Hematopoietic multipotent progenitor cell (in vitro differentiated cells): ENCODE results near the gene DNAJC1. TPM values are rescaled to one million over a fixed set of nuclear protein-coding genes. Genes with fewer than 3 reads are reported as not detected.

Experiments
- DNase-seq, 3 donors: peaks; one replicate each; pipeline ENCODE4 v3.0.0-alpha.2; 2011 to 2015; ENCODE audit warnings: low read depth in 2 of 3, low spot score in 2 of 3
- total RNA-seq: library from RNA; depleted of rRNA; stranded (reverse); fragments of >200 nt; gene quantifications from one replicate; pipeline ENCODE4 v1.2.3, GENCODE V29; 2012

Gene DNAJC1
- total RNA-seq, 1 donor: 133 TPM

DNA sequence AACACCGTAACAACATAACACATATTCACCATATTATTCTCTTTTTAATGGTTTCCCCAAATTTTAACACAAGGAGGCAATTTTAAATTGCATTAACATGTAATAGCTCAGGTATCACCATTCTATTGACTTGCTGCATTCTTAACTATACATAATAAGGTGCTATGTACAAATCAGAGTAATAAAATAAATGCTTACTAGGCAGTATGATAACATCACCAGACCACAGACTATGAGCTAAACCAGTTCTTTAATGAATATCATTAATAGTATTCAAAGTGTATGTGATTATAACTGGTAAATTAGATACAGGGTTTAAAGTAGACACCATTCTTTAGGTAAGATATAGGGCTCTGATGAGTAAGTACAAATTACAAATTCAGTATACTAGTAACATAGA is 226.6 kb downstream of the DNAJC1 start:
- DNase-seq: no peak

DNA sequence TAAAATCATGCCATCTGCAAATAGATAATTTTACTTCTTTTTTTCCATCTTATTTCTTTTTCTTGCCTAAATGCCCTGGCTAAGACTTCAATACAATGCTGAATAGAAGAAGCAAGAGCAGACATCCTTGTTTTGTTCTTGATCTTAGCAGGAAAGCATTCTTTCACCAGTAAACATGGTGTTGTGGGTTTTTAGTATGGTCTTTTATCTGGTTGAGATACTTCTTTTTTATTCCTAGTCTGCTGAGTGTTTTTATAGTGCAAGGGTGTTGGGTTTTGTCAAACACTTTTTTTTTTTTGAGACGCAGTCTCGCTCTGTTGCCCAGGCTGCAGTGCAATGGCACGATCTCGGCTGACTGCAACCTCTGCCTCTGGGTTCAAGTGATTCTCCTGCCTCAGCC is 232.3 kb downstream of the DNAJC1 start:
- DNase-seq: no peak

- no peak for DNase-seq
These were observed 234.5 kb downstream of the DNAJC1 start for GRCh38 chr10:21769041-21769440.

- DNase-seq: no peak
These were observed 238.9 kb downstream of the DNAJC1 start for GRCh38 chr10:21764466-21765189.

GRCh38 chr10:21760332-21760731 is 243.2 kb downstream of the DNAJC1 start:
- no peak for DNase-seq

DNA sequence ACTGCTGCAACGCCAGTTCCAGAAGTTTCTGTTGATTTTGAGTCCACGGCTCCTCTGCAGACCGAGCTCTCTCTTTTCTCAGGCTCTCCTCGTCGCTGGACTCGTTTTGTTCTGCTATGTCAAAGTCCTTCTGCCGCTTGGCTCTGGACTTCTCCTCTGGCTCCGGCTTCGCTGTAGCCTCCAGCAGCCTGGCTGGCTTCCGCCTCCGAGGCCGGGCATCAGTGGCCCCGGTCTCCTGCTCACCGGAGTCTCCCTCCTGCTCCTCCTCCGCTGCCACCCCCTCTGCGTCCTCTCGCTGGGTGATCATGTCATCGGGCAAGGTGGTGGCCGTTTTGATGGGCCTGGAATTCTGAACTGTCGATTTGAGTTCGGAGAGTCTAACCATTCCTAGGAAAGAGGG is 244.3 kb downstream of the DNAJC1 start:
- DNase-seq: no peak

- no peak for DNase-seq
These were observed 244.8 kb downstream of the DNAJC1 start for GRCh38 chr10:21758696-21759095.

GRCh38 chr10:21758239-21758638 is 245.3 kb downstream of the DNAJC1 start:
- DNase-seq: no peak

- DNase-seq: no peak
These were observed 246.2 kb downstream of the DNAJC1 start for GRCh38 chr10:21757185-21757901.

- DNase-seq: no peak
These were observed 246.8 kb downstream of the DNAJC1 start for GRCh38 chr10:21756707-21757106.

DNA sequence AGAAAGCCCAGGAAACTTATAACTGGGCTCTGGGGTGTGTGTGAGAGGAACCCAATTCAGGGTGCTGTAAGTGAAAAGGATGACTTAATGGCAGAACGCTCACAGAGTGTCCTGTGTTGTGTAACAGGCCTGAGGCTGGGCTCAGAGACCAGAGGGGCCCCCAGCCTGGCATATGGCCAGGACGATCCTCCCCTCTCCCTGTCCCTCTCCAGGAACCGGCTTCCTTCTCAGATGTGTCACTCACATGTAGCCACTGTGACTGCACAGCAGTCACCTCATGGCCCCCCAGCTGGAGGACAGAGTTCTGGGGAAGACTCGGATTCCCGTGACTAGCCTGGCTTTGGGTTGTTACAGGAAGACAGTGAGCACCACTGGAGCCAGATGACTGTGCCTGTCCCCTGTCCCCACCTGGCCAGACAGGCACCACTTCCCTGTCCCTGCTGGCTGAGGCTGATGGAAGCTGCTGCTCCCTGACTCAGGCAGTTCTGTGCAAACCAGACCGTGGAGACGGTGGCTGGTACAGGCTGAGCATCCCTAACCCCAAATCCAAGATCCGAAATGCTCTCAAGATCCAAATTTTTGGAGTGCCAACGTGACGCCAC is 249.0 kb downstream of the DNAJC1 start:
- no peak for DNase-seq

GRCh38 chr10:21753497-21754270 is 249.8 kb downstream of the DNAJC1 start:
- no peak for DNase-seq

GRCh38 chr10:21751341-21752310 is 251.9 kb downstream of the DNAJC1 start:
- no peak for DNase-seq

DNA sequence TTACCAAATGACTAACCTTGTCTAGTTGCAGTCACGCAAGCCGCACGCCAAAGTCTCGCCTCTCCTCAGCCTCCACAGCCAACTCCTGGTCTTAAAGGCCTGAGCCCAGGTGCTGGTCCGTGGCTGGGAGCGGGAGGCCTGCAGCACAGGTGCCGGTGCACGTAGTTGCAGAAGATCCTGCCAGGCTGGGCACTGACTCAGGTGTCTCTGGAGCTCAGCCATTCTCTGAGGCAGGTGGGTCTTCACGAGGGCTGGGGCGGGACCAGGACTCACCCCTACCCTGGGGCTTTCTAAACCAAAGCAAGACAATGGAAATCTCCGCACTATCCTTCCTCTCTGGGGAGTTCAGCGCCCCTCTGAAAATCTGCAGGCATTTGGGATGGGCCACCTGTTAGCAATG is 253.1 kb downstream of the DNAJC1 start:
- no peak for DNase-seq

DNA sequence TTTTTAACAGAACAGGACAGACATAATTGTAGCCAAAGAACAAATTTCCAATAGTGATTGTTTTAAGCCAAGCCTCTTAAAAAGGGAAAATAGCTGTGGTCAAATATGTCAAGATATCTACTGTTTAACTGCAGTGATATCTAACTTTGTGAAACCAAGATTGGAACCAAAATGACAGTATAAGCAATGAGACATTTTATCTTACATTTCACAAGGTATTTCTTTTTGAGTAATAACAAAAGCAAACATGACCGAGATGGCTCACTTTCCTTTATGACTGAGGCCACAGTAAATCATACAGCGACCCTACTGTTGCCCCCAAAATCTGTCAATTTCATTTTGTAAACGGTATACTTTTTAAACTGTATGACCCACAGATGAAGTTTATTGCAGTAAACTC is 253.7 kb downstream of the DNAJC1 start:
- no peak for DNase-seq

DNA sequence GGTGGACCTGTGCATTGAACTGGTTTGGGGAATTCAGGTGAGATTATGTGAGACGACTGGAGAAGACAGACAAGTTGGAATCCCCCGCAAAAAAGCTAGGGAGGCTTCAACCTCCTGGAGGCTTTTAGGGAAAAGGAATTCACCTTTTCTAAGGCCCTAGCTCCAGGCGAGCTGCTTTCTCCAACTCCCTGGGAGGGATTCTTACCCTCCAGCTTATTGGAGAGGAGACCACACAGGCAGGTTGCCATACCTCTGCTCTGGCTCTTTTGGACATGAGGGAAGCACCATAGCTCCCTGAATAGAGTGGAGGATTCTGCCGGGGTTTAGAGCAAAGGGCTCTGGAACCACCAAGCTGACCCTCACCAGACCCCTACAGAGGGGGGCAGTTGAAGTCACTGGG is 255.7 kb downstream of the DNAJC1 start:
- no peak for DNase-seq

DNA sequence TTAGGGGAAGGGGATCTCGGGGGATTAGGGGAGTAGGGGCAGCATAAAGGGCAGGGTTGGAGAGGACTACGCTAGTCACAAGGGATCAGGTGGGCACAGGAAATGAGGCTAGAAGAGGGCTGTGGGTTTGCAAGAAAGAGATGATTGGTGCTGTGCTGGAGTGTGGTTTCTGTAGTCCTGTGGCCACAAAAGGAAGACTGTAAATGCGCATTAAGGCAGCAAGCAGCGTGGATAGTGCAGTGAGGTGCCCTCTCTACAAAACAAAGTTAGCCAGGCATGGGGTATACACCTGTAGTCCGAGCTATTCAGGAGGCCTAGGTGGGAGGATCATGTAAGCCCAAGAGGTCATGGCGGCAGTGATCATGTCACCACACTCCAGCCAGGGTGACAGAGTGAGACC is 257.4 kb downstream of the DNAJC1 start:
- DNase-seq: no peak

DNA sequence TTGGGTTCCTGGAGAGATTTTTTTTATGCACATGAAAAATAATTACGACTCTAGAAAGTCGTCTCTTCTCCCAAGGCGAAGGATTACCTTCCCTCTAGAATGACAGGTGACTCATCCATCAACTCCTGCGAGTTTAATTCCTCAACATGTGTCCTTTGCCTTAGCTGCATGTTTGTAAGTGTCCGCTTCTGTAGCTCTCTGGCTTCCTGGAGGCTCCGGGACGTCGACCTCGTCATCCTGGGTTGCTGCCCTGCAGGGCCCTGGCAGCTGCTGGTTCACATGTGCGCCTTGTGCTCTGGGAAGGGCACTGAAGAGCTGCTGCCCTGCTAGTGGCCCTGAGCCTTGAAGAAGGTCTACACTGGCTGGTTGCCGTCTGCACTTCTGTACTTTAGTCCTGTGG is 259.3 kb downstream of the DNAJC1 start:
- DNase-seq: no peak

DNA sequence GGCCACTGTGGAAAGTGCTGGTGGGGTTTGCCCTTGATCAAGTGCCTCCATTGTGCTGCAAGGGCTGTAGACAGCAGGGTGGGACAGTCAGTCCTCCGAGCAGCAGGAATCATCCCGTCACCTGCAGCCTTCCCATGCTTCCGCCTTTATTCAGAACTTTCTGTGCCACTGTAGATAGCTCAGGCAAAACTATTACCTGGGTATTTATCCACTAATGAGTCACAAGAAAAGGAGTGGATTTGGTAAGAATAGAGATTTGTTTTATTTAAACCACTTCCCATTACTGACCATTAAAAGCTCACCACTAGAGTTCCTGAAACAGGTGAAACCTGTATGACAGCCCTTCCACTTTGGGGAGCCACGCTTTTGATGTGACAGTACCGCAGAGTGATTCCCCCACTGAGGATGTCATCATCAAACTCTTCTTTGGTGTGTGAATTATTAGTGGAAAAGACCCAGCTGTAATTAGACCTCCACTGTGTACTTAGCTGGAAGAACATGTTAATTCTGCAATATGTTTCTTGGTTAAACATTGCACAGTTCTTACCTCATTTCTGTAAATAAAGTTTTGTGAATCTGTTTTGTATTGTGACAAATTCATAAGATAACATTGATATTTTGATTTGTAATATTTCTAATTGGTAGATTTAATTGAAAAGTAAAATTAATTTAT is 260.7 kb downstream of the DNAJC1 start:
- DNase-seq: no peak

DNA sequence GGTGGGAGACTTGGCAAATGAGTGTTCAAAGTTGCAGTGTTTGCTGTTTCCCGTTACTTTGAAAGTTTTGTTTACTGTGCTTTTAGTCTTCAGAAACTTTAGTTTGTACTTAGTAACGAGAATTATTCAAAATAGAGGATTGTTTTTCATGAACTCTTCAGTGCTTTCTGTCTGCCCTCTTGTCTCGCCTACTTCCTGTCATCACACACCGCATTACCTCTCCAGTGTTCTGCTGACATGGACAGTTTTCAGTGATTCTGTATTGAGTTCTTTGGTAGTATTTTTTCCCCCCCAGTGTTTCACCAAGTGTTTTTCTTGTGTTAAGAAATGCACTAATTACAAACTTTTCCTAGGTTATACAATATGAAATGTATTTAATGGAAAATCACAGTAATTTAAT is 262.5 kb downstream of the DNAJC1 start:
- no peak for DNase-seq
